Adipocyte (in vitro differentiated cells): ENCODE data around the gene JPH2.

ENCODE experiments used
- DNase-seq: peaks from one replicate; pipeline ENCODE4 v3.0.0-alpha.2; 2015; ENCODE audit warnings: low read depth
- H3K27me3 ChIP-seq: replicated peaks from 2 replicates; pipeline ENCODE4 v1.7.0; 2013; ENCODE audit warnings: mild to moderate bottlenecking, low read length, moderate library complexity; ENCODE audit not compliant: control insufficient read depth, insufficient read depth
- H3K36me3 ChIP-seq: 2 replicates; pipeline ENCODE4 v1.7.0; 2013; ENCODE audit warnings: low read length, mild to moderate bottlenecking, moderate library complexity; ENCODE audit not compliant: control insufficient read depth, insufficient read depth, severe bottlenecking
- H3K4me1 ChIP-seq: 2 replicates; pipeline ENCODE4 v1.7.0; 2013; ENCODE audit warnings: mild to moderate bottlenecking, low read length, moderate library complexity; ENCODE audit not compliant: control insufficient read depth, insufficient read depth
- H3K4me3 ChIP-seq: 2 replicates; pipeline ENCODE4 v1.7.0; 2013; ENCODE audit warnings: mild to moderate bottlenecking, low read length, moderate library complexity
- H3K9ac ChIP-seq: 2 replicates; pipeline ENCODE4 v1.7.0; 2013; ENCODE audit warnings: mild to moderate bottlenecking, low read length, moderate library complexity
- H3K9me3 ChIP-seq: 2 replicates; pipeline ENCODE4 v1.7.0; 2013; ENCODE audit warnings: mild to moderate bottlenecking, low read length, moderate library complexity; ENCODE audit not compliant: control insufficient read depth

JPH2 gene

DNA sequence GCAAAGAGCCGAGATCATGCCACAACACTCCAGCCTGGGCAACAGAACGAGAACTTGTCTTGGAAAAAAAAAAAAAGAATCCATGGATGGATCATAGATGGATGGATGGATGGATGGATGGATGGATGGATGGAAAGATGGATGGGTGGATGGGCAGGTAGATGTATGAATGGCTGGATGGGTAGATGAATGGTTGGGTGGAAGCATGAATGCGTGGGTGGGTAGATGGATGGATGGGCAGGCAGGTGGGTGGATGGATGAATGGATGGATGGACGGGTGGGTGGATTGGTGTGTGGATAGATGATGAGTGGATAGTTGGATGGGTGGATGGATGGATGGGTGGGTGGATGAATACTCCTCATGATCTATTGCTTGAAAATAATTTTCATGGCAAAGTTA lies 1.4 kb downstream of the JPH2 start:
- peaks cover 26% of the 10 kb centered on the region for H3K4me1 ChIP-seq
- no peak overlapping the region for H3K4me3 ChIP-seq
- H3K36me3 ChIP-seq = no peaks in the 10 kb centered on the region
- H3K9ac ChIP-seq = no peak overlapping the region
- no peaks in the 10 kb centered on the region for H3K9me3 ChIP-seq
- no peak for DNase-seq
- H3K27me3 ChIP-seq = peaks cover 13% of the 10 kb centered on the region

DNA sequence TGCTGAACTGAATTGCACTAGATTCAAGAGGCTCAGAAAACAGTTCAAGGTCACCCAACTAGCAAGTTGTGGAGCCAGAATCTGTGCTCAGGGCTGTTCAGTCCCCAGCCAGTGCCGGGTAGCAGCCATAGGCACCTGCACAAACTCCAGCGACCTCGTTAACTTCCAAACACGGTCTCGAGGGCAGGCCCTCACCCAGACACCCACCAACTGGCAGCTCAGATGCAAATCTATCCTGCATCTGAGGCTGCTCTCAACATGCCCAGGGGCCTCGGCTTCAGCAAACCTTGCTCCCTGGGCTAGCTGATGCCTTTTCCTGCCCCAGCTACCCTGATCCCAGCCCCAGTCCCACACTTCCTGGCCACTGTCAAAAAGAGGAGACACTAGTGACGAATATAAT lies 3.7 kb downstream of the JPH2 start:
- Histone ChIP-seq H3K36me3 (no peaks in the 10 kb centered on the region), H3K4me3 (no peak overlapping the region), H3K27me3 (peaks cover 13% of the 10 kb centered on the region), H3K9ac (no peak overlapping the region), H3K4me1 (peaks cover 17% of the 10 kb centered on the region), H3K9me3 (no peaks in the 10 kb centered on the region)
- DNase-seq = no peak

DNA sequence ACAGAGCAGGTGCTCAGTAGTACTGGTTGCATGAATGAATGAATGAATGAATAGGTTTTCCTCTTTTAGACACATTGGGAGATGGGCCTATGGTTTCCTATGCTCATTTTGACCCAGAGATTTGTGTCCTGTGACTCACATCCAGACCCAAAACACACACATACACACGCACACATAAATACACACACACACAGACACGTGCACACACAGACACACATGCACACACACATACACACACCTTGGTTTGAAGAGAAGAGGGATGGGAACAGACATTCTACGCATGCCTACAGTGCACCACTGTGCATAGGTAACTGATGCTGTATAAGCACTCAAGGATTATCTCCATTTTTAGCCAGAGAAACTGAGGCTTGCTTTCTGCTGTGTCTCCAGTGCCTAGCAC lies 4.1 kb downstream of the JPH2 start:
- Histone ChIP-seq H3K9me3 (no peaks in the 10 kb centered on the region), H3K27me3 (peaks cover 13% of the 10 kb centered on the region), H3K36me3 (no peaks in the 10 kb centered on the region), H3K4me1 (peaks cover 13% of the 10 kb centered on the region), H3K4me3 (no peak overlapping the region), H3K9ac (no peak overlapping the region)
- DNase-seq = no peak

DNA sequence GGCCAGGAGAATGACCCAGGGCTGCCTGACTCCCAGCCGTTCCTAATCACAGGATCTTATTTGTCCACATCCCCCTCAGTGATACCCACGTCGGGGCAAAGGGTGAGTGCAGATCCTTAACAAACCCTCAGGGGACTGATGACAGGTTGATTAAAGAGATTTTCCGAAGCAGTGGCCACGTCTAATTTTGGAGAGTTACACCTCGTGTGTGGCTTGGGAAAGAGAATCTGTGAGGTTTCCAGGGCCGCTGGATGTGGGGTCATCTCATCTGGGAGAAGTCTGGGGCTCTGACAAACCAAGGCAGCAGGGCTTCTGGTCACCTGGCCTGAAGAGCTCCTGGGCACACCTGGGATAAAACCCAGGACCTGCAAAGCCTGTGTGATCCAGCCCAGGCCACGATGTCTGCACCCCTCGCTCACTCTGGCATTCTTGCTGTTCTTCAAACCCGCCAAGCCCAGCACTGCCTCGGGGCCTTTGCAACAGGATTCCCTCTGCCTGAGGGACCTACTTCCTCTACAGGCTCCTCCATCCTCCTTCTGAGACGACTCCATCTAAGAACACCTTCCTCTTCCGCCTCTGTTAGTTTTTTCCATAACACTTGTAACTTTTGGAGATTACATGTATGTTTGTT lies 4.7 kb downstream of the JPH2 start:
- Histone ChIP-seq H3K27me3 (peaks cover 13% of the 10 kb centered on the region), H3K4me1 (peaks cover 7% of the 10 kb centered on the region), H3K4me3 (no peak overlapping the region), H3K36me3 (no peaks in the 10 kb centered on the region), H3K9me3 (no peaks in the 10 kb centered on the region), H3K9ac (no peak overlapping the region)
- no peak for DNase-seq

DNA sequence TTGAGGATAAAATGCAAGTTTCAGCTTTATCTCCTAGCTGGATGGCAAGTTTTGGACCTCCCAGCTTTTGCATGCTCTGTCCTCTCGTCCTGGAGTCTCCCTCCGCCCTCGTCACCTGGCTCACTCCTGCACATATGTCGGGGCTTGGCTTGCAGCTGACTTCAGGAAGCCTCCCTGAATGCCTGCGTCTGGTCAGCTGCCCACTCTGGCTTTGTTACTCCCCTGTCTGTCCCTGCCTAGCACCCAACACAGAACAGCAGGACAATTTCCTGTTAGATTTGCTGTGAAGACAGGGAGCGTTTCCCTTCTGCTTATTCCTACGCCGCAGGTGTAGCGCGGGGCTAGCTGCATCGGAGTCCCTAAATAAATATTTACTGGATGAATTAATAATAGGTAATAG lies 5.4 kb downstream of the JPH2 start:
- H3K27me3 ChIP-seq = peaks cover 13% of the 10 kb centered on the region
- no peak overlapping the region for H3K4me3 ChIP-seq
- DNase-seq = no peak
- no peaks in the 10 kb centered on the region for H3K36me3 ChIP-seq
- H3K9ac ChIP-seq = no peak overlapping the region
- H3K9me3 ChIP-seq = no peaks in the 10 kb centered on the region
- H3K4me1 ChIP-seq = peaks cover 1% of the 10 kb centered on the region

DNA sequence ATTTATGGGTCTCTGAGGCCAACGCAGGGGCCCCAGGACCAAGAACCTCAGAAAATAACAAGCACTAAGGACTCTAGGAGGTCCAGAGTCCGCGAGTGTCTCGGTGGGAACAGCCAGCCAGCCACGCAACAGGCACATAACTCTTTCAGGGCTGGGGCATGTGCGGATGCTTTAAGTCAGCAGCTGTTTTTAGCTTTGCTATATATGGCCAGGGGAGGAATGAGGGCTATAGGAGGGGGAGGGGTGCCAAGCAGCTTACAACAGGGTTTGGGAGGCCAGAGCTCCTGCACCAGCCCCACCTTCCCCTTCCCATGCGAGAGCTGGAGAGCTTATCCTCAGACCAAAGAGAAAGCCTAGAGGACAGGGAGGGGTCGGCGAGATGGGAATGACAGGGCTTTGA lies 6.2 kb downstream of the JPH2 start:
- H3K36me3 ChIP-seq = no peaks in the 10 kb centered on the region
- no peaks in the 10 kb centered on the region for H3K9me3 ChIP-seq
- H3K4me3 ChIP-seq = no peak overlapping the region
- H3K9ac ChIP-seq = no peak overlapping the region
- no peaks in the 10 kb centered on the region for H3K4me1 ChIP-seq
- DNase-seq = peak; percentile 32
- H3K27me3 ChIP-seq = peaks cover 13% of the 10 kb centered on the region

DNA sequence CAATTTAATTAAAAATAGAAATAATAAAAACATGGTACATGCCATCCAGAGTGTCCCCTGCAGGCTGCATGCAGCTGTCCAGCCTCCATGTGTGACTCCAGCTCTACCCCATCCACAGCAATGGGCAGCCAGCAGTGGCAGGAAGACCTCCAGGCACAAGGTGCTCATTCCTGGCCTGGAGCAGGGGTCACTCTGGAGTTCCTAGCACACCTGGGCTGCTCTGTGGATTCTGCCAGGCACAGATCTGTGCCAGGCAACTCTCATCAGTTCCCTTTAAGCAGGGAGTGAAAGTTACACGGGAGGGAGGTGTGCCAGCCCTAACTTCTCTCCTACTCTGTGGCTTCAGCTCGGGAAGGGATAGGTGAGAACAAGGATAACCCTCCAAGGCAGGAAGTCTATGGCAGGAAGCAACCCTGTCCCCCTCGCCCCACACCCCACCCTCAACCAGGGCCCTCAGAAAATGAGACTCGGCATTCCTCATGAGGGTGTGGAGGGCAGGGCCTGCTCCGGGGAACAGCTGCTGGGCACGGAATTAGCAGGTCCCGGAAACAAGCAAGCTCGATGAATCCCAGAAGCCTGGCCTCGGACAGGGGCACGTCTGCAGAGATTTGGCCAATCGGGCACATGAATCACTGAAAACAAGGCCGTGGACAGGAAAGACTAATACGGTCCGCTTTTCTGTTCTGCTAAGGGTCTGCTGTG lies 10.0 kb downstream of the JPH2 start:
- Histone ChIP-seq H3K9me3 (no peaks in the 10 kb centered on the region), H3K9ac (peak overlapping the region; percentile 11), H3K4me3 (no peak overlapping the region), H3K27me3 (peaks cover 2% of the 10 kb centered on the region), H3K36me3 (no peaks in the 10 kb centered on the region), H3K4me1 (no peaks in the 10 kb centered on the region)
- DNase-seq = peak; percentile 63

DNA sequence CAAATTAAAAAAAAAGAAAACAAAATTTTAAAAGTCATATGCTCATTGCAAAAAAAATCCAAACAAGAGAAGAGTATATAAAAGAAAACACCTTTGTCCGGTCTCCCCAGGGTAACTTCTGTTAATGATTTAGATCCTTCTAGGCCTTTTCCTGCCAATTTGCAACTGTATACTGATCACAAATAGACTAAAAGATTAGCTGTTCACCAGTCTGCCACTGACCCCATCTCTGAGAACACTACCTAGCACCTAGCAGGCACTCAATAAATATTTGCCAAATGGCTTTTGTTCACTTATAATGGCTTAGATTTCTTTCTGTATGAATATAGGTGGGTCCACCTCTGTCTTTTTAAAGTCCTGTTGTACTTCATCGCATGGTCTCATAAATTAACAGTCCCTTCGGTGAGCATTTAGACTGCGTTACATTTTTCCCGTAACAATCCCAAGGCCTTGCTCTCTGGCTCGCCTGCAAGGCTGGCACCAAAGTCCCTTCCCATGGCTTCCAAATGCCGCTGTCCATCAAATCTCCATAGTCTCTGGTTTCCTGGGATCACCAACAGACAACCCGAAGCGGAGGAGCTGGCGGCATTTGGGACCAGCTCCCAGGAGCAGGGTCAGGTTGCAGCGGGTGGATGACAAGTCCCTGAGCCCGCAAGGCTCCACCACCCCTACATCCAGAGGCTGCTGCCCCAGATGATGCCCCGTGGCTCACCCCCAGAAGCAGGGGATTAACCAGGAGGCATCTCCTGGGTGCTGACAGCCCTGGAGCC lies 11.8 kb downstream of the JPH2 start:
- Histone ChIP-seq H3K4me3 (no peak overlapping the region), H3K27me3 (peaks cover 5% of the 10 kb centered on the region), H3K4me1 (peaks cover 8% of the 10 kb centered on the region), H3K9me3 (no peaks in the 10 kb centered on the region), H3K9ac (no peak overlapping the region), H3K36me3 (no peaks in the 10 kb centered on the region)
- DNase-seq = no peak

DNA sequence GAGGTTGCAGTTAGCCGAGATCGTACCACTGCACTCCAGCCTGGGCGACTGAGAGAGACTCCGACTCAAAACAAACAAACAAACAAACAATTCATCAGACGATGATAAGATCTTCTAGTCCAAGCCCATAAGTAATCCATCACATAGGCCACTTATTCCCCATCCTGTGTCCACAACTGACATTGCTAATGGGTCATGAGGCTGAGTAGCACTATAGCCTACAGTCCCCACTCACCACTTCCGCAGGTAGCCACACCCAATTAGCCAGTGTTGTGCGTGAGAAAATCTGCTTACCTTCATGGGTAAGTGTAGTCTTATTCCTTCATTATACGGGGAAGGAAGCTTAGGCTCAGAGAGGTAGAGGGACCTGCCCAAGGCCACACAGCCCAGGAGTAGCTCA lies 13.1 kb downstream of the JPH2 start:
- DNase-seq = no peak
- H3K36me3 ChIP-seq = no peaks in the 10 kb centered on the region
- H3K9ac ChIP-seq = no peak overlapping the region
- H3K27me3 ChIP-seq = peaks cover 5% of the 10 kb centered on the region
- H3K4me3 ChIP-seq = no peak overlapping the region
- no peaks in the 10 kb centered on the region for H3K9me3 ChIP-seq
- peaks cover 8% of the 10 kb centered on the region for H3K4me1 ChIP-seq

DNA sequence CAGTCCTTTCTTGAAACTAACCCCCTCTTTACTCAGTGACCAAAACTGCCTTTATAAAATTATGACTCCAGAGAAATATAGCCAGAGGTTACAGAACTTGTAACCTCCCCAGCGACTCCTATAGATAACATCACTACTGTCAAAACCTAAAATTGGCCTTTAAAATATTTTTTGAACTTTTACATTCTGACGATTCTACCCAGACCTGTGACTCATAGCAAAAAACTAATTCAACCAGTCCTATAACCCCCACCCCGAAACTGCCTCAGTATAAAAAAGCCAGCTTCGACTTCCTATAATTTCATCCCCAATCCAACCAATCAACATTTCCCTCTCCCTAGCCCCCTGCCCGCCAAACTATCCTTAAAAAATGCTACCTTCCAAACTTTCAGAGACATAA lies 13.9 kb downstream of the JPH2 start:
- Histone ChIP-seq H3K27me3 (peaks cover 5% of the 10 kb centered on the region), H3K4me1 (peaks cover 8% of the 10 kb centered on the region), H3K9me3 (no peaks in the 10 kb centered on the region), H3K36me3 (no peaks in the 10 kb centered on the region), H3K4me3 (no peak overlapping the region), H3K9ac (no peak overlapping the region)
- DNase-seq = no peak

DNA sequence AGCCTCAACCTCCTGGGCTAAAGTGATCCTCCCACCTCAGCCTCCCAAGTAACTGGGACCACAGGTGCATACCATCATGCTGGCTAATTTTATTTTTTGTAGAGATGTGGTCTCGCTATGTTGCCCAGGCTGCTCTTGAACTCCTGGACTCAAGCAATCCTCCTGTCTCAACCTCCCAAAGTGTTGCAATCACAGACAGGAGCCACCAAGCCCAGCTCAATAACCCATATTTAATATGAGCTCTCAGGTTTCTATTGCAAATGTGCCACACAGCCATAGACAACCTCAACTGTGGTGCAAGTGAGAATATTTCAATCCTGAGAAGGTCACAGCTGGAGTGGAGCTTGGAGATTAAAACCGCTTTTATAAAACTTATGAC lies 14.4 kb downstream of the JPH2 start:
- H3K4me3 ChIP-seq = no peak overlapping the region
- DNase-seq = no peak

More for the DNA sequence above, 14.4 kb downstream of the JPH2 start:
- no peaks in the 10 kb centered on the region for H3K36me3 ChIP-seq
- H3K9ac ChIP-seq = no peak overlapping the region
- peaks cover 5% of the 10 kb centered on the region for H3K27me3 ChIP-seq
- no peaks in the 10 kb centered on the region for H3K9me3 ChIP-seq
- H3K4me1 ChIP-seq = peaks cover 8% of the 10 kb centered on the region
